GM12865 (cell line): ENCODE measurements around the gene PER2.
A peak's percentile ranks its signal among the peaks of the same experiment; 100 is the strongest.

Source experiments
- DNase-seq: peaks from one replicate; pipeline ENCODE4 v3.0.0; 2010; ENCODE audit warnings: low read depth
- H3K4me3 ChIP-seq: 2 replicates; pipeline ENCODE4 v1.5.1; 2011; ENCODE audit warnings: mild to moderate bottlenecking, low read depth, low read length, control low read depth
- TF ChIP-seq, protein P1 (sequence below): IDR thresholded peaks from 2 replicates; pipeline ENCODE4 v1.5.1; 2011; ENCODE audit warnings: low read length, control low read depth, low read depth, inconsistent platforms; ENCODE audit not compliant: insufficient read depth; ENCODE audit errors: missing control alignments

PER2 gene

DNA sequence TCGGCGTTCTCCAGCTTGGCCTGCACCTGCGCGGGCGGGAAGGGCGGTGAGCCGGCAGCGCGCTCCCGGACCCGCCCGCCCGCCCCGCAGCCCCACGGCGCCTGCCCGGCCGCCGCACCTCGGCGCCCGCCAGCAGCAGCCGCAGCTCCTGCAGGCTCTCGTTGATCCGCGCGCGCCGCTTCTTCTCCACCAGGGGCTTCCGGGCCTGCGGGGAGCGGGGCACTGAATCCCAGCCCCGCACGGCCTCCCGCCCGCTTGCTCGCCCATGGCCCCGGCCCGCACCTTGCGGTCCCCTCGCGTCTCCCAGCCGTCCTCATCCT is 48.9 kb downstream of the PER2 start:
- TF ChIP-seq, protein P1, sequence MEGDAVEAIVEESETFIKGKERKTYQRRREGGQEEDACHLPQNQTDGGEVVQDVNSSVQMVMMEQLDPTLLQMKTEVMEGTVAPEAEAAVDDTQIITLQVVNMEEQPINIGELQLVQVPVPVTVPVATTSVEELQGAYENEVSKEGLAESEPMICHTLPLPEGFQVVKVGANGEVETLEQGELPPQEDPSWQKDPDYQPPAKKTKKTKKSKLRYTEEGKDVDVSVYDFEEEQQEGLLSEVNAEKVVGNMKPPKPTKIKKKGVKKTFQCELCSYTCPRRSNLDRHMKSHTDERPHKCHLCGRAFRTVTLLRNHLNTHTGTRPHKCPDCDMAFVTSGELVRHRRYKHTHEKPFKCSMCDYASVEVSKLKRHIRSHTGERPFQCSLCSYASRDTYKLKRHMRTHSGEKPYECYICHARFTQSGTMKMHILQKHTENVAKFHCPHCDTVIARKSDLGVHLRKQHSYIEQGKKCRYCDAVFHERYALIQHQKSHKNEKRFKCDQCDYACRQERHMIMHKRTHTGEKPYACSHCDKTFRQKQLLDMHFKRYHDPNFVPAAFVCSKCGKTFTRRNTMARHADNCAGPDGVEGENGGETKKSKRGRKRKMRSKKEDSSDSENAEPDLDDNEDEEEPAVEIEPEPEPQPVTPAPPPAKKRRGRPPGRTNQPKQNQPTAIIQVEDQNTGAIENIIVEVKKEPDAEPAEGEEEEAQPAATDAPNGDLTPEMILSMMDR: no peak
- peak overlapping the region; percentile 55 for H3K4me3 ChIP-seq

DNA sequence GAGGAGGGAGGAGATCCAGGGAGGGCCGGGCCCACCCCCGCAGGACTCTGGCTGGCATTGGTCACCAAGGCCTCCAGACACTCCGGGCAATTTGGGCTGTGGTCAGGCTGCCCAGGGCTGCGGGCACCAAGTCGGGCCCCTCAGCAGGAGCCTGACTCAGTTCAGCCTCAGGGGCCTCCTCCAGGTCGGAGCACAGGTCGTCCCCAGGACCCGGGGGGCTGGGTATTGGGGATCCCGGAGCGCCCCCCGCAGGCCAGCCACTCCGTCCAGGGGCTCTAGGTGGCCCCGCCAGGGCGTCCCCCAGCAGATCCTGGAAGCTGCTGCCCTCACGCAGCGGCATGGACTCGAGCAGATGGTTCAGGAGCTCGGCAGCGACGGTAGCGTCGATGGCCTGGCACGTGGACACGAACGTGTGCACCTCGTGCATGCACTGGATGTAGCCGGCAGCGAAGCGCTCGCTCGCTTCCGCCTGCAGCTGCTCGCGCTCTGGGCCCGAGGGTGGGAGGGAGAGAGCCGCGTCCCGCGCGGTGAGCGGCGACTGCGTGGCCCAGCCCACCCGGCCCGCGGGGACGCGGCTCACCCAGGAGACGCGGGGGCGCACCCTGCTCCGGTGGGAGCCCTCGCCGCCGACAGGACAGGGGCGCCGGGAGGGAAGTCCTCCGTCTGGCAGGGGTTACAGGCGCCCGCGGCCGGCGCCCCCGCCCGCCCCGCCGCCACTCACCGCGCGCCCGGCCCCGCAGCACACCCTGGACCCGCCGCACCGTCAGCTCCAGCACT is 49.5 kb downstream of the PER2 start:
- TF ChIP-seq, protein P1: no peak
- no peak for DNase-seq
- no peak overlapping the region for H3K4me3 ChIP-seq

More for the DNA sequence above, 48.9 kb downstream of the PER2 start:
- peak; percentile 21 for DNase-seq

DNA sequence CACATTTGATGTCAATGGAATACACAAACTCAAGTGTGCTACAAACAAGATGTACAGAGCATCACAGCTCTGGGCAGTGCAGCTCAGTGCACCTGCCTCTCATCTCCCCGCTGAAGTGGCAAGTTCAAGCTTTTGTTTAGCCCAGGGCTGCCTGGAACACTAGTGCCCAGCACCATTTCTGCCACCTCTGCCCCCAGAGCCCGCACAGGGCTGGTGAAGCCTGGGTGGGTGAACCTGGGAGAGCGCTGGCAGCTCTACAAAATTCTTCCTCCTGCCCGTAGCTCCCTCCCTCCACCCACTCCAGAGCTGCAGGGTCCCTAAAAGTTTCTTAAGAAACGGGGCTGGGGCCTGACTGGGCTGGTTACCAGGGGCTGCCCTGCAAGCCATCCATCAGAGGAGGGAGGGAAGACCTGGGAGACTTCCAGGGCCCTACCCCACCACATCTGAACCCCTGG is 50.1 kb downstream of the PER2 start:
- no peak overlapping the region for H3K4me3 ChIP-seq
- TF ChIP-seq, protein P1: no peak
- DNase-seq: no peak

DNA sequence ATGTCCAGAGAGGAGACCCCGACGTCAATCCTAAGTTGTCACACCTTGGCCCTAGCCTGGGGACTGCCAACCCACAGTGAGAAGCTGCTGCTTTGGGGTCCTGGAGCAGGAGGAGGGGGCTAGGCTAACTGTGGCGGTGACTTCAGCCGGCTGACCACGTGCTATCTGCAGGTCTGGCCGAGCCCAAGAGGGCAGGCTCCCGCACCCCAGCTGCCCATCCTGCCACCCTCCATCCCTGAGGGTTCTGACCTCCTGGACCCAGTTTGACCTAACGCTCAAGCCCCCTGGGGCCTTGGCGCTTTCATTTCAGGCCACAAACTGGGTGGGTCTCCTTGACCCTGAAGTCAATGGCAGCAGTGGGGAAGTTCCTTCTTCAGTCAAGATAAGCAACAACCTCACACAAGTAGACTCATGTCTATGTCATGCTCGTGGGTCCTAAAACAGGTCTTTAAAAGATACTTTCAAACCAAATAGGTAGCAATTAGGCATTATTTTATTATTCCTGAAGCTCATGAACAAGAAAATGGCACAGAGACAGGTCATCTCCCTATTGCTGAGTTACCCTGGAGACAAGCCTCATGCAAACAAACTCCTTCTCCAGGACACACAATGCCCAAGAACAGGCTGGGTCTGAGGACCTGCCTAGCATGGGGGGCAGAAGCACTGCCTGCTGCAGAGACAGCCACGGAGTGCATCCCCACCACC is 50.8 kb downstream of the PER2 start:
- TF ChIP-seq, protein P1: no peak
- DNase-seq: no peak
- H3K4me3 ChIP-seq: no peak overlapping the region

DNA sequence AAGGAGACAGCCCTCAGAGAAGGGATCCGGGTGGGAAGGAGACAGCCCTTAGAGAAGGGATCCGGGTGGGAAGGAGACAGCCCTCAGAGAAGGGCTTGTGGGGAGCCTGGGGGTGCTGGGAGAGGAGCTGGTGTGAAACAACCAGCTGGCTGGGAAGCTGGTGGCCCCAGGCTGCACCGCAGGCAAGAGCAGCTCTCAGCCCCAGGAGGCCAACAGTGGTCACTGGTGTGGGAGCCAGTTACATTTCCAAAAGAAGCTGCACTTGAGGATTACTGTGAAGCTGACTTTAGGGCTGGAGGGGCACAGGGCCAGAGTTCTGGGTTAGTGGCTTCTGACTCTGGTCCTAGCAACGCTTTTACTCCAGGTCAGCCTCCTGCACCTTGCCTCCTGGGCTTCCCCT is 51.8 kb downstream of the PER2 start:
- no peak overlapping the region for H3K4me3 ChIP-seq
- TF ChIP-seq, protein P1: no peak
- no peak for DNase-seq

DNA sequence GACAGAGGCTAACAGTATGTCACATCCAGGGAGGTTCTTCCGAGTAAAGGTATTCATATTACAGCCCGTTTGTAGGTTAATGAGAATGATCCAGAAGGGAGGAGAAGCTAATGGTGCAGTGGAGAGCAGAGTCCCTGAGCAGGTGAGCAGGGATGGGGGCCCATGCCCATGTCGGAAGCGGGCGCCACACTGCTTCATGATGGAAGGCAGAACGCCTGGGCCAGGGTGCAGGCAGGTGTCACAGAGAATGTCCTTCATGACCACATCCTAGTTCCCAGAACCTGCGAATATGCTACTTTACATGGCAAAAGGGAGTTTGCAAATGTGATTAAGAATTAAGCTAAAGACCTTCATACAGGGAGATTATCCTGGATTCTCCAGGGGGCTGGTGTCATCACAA is 52.6 kb downstream of the PER2 start:
- TF ChIP-seq, protein P1: no peak
- no peak for DNase-seq
- H3K4me3 ChIP-seq: no peak overlapping the region
